HEK293 (cell line): ENCODE data around the gene ANKRD13D.

Experiments
- AEBP2 ChIP-seq: fragments of 450-650 bp; formaldehyde crosslinking; IDR thresholded peaks from 2 replicates; pipeline ENCODE4 v1.5.1; 2016; ENCODE audit warnings: missing biosample characterization, missing genetic modification characterization, borderline replicate concordance
- HIC1 ChIP-seq: fragments of 450-650 bp; formaldehyde crosslinking; IDR thresholded peaks from 2 replicates; pipeline ENCODE4 v1.5.1; 2016; ENCODE audit warnings: missing biosample characterization, missing genetic modification characterization
- KLF9 ChIP-seq: fragments of 450-650 bp; formaldehyde crosslinking; IDR thresholded peaks from 2 replicates; pipeline ENCODE4 v1.5.1; 2016; ENCODE audit warnings: missing biosample characterization, missing genetic modification characterization, low read depth
- PRDM10 ChIP-seq: fragments of 450-650 bp; formaldehyde crosslinking; IDR thresholded peaks from 2 replicates; pipeline ENCODE4 v1.5.1; 2016; ENCODE audit warnings: missing biosample characterization, missing genetic modification characterization
- REST ChIP-seq: fragments of 450-650 bp; formaldehyde crosslinking; IDR thresholded peaks from 2 replicates; pipeline ENCODE4 v1.5.1; 2016; ENCODE audit warnings: missing biosample characterization, missing genetic modification characterization
- ZBTB7A ChIP-seq: fragments of 450-650 bp; formaldehyde crosslinking; IDR thresholded peaks from 2 replicates; pipeline ENCODE4 v1.5.1; 2016; ENCODE audit warnings: low read depth, missing biosample characterization, missing genetic modification characterization
- ZBTB8A ChIP-seq: fragments of 450-650 bp; formaldehyde crosslinking; IDR thresholded peaks from 2 replicates; pipeline ENCODE4 v1.5.1; 2016; ENCODE audit warnings: missing biosample characterization, missing genetic modification characterization
- ZFHX2 ChIP-seq: fragments of 450-650 bp; formaldehyde crosslinking; conservative IDR thresholded peaks from 2 replicates; pipeline ENCODE4 v1.5.1; 2016; ENCODE audit warnings: missing biosample characterization, missing genetic modification characterization
- ZFP3 ChIP-seq: fragments of 450-650 bp; formaldehyde crosslinking; IDR thresholded peaks from 2 replicates; pipeline ENCODE4 v1.5.1; 2016; ENCODE audit warnings: low read depth, missing biosample characterization, missing genetic modification characterization
- ZFP41 ChIP-seq: fragments of 450-650 bp; formaldehyde crosslinking; IDR thresholded peaks from 2 replicates; pipeline ENCODE4 v1.5.1; 2016; ENCODE audit warnings: missing biosample characterization, missing genetic modification characterization, borderline replicate concordance
- ZNF121 ChIP-seq: fragments of 450-650 bp; formaldehyde crosslinking; IDR thresholded peaks from 2 replicates; pipeline ENCODE4 v1.5.1; 2016; ENCODE audit warnings: missing biosample characterization, missing genetic modification characterization
- ZNF132 ChIP-seq: fragments of 450-650 bp; formaldehyde crosslinking; IDR thresholded peaks from 2 replicates; pipeline ENCODE4 v1.5.1; 2017; ENCODE audit warnings: missing biosample characterization, missing genetic modification characterization, borderline replicate concordance
- ZNF184 ChIP-seq: fragments of 450-650 bp; IDR thresholded peaks from 2 replicates; pipeline ENCODE4 v1.5.1; 2018; ENCODE audit warnings: missing biosample characterization, mild to moderate bottlenecking, missing genetic modification characterization
- ZNF274 ChIP-seq, 2 experiments: fragments of 200-500 bp in 1 of 2; fragments of 450-650 bp in 1 of 2; sonication (Bioruptor generic) in 1 of 2; formaldehyde crosslinking in 1 of 2; IDR thresholded peaks; 2 replicates each; pipeline versions ENCODE4 v1.5.1 to v1.6.1; 2014 to 2016; ENCODE audit warnings: borderline replicate concordance in 1 of 2, inconsistent platforms in 1 of 2, low read length in 1 of 2, missing biosample characterization in 1 of 2, missing genetic modification characterization in 1 of 2
- ZNF280C ChIP-seq: fragments of 450-650 bp; formaldehyde crosslinking; IDR thresholded peaks from 2 replicates; pipeline ENCODE4 v1.5.1; 2016; ENCODE audit warnings: missing biosample characterization, missing genetic modification characterization
- ZNF324 ChIP-seq: fragments of 450-650 bp; formaldehyde crosslinking; IDR thresholded peaks from 2 replicates; pipeline ENCODE4 v1.5.1; 2016; ENCODE audit warnings: missing biosample characterization, missing genetic modification characterization
- ZNF354C ChIP-seq: fragments of 450-650 bp; formaldehyde crosslinking; IDR thresholded peaks from 2 replicates; pipeline ENCODE4 v1.5.1; 2016; ENCODE audit warnings: missing biosample characterization, missing genetic modification characterization, low read depth, borderline replicate concordance
- ZNF513 ChIP-seq: fragments of 450-650 bp; IDR thresholded peaks from 2 replicates; pipeline ENCODE4 v1.5.1; 2018; ENCODE audit warnings: missing biosample characterization, missing genetic modification characterization
- ZNF645 ChIP-seq: fragments of 450-650 bp; formaldehyde crosslinking; IDR thresholded peaks from 2 replicates; pipeline ENCODE4; 2016; ENCODE audit warnings: missing biosample characterization, missing genetic modification characterization
- ZNF658 ChIP-seq: fragments of 450-650 bp; formaldehyde crosslinking; IDR thresholded peaks from 2 replicates; pipeline ENCODE4; 2016; ENCODE audit warnings: missing biosample characterization, missing genetic modification characterization
- ZNF830 ChIP-seq: fragments of 450-650 bp; IDR thresholded peaks from 2 replicates; pipeline ENCODE4 v1.5.0; 2018; ENCODE audit warnings: missing biosample characterization, missing genetic modification characterization, low read depth, mild to moderate bottlenecking, moderate library complexity
- ZSCAN30 ChIP-seq: fragments of 450-650 bp; IDR thresholded peaks from 2 replicates; pipeline ENCODE4 v1.5.1; 2018; ENCODE audit warnings: missing biosample characterization, mild to moderate bottlenecking, missing genetic modification characterization, moderate library complexity

Gene ANKRD13D

GRCh38 chr11:67303132-67303834, 14.2 kb downstream of the ANKRD13D start, which contains the start of gene SSH3 (continued):
- TF ChIP-seq ZNF280C (no peak), ZNF184 (no peak), ZNF513 (tag by site-specific recombination) (no peak), ZBTB7A (no peak), ZFP3 (tag by site-specific recombination) (no peak), PRDM10 (tag by site-specific recombination) (peak; percentile 31; the same call in 1 of the 2 replicates), ZNF132 (no peak), ZNF324 (tag by site-specific recombination) (no peak), ZFP41 (tag by site-specific recombination) (no peak), ZSCAN30 (no peak), ZNF274 (IDR thresholded peaks at IDR 0.05; ENCODE audit: low read length) (no peak), ZNF274 (tag by site-specific recombination; IDR thresholded peaks at IDR 0.05; ENCODE audit: borderline replicate concordance) (no peak), ZFHX2 (peak; percentile 80), REST (tag by site-specific recombination) (no peak), ZNF645 (tag by site-specific recombination) (no peak), ZNF830 (tag by site-specific recombination) (no peak), KLF9 (tag by site-specific recombination) (peak; percentile 54), AEBP2 (tag by site-specific recombination) (no peak), ZBTB8A (peak; percentile 65), HIC1 (tag by site-specific recombination) (peak; percentile 46; the same call in 1 of the 2 replicates), ZNF354C (no peak), ZNF658 (tag by site-specific recombination) (no peak), ZNF121 (tag by site-specific recombination) (no peak)
